Measurements from ENCODE around the gene PCDHGA1.
A peak's percentile ranks its signal among the peaks of the same experiment; 100 is the strongest.
"Not testable (repeated sequence)": the region's sequence is repeated elsewhere in the genome, so short reads cannot be mapped to it uniquely, and the experiment has no call there.

Gene PCDHGA1

DNA sequence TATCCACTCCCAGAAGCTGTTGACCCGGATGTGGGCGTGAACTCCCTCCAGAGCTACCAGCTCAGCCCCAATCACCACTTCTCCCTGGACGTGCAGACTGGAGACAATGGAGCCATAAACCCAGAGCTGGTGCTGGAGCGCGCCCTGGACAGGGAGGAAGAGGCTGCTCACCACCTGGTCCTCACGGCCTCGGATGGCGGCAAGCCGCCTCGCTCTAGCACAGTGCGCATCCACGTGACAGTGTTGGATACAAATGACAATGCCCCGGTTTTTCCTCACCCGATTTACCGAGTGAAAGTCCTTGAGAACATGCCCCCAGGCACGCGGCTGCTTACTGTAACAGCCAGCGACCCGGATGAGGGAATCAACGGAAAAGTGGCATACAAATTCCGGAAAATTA, 63.0 kb downstream of the PCDHGA1 start:
- TF ChIP-seq, protein P1, sequence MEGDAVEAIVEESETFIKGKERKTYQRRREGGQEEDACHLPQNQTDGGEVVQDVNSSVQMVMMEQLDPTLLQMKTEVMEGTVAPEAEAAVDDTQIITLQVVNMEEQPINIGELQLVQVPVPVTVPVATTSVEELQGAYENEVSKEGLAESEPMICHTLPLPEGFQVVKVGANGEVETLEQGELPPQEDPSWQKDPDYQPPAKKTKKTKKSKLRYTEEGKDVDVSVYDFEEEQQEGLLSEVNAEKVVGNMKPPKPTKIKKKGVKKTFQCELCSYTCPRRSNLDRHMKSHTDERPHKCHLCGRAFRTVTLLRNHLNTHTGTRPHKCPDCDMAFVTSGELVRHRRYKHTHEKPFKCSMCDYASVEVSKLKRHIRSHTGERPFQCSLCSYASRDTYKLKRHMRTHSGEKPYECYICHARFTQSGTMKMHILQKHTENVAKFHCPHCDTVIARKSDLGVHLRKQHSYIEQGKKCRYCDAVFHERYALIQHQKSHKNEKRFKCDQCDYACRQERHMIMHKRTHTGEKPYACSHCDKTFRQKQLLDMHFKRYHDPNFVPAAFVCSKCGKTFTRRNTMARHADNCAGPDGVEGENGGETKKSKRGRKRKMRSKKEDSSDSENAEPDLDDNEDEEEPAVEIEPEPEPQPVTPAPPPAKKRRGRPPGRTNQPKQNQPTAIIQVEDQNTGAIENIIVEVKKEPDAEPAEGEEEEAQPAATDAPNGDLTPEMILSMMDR (IDR thresholded peaks at IDR 0.05; ENCODE audit: low read depth, low read length, missing control alignments) = no peak
- DNase-seq (ENCODE audit: extremely low read depth, low read depth) = no peak
- no peak overlapping the region for H3K4me3 ChIP-seq (replicated peaks; ENCODE audit: low read depth, low read length)

DNA sequence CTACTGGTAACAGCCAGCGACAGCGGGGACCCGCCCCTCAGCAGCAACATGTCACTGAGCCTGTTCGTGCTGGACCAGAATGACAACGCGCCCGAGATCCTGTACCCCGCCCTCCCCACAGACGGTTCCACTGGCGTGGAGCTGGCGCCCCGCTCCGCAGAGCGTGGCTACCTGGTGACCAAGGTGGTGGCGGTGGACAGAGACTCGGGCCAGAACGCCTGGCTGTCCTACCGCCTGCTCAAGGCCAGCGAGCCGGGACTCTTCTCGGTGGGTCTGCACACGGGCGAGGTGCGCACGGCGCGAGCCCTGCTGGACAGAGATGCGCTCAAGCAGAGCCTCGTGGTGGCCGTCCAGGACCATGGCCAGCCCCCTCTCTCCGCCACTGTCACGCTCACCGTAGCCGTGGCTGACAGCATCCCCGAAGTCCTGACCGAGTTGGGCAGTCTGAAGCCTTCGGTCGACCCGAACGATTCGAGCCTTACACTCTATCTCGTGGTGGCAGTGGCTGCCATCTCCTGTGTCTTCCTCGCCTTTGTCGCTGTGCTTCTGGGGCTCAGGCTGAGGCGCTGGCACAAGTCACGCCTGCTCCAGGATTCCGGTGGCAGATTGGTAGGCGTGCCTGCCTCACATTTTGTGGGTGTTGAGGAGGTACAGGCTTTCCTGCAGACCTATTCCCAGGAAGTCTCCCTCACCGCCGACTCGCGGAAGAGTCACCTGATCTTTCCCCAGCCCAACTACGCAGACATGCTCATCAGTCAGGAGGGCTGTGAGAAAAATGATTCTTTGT, 64.3 kb downstream of the PCDHGA1 start:
- DNase-seq (ENCODE audit: extremely low read depth, low read depth); H3K4me3 ChIP-seq (replicated peaks; ENCODE audit: low read depth, low read length): not testable (repeated sequence)

DNA sequence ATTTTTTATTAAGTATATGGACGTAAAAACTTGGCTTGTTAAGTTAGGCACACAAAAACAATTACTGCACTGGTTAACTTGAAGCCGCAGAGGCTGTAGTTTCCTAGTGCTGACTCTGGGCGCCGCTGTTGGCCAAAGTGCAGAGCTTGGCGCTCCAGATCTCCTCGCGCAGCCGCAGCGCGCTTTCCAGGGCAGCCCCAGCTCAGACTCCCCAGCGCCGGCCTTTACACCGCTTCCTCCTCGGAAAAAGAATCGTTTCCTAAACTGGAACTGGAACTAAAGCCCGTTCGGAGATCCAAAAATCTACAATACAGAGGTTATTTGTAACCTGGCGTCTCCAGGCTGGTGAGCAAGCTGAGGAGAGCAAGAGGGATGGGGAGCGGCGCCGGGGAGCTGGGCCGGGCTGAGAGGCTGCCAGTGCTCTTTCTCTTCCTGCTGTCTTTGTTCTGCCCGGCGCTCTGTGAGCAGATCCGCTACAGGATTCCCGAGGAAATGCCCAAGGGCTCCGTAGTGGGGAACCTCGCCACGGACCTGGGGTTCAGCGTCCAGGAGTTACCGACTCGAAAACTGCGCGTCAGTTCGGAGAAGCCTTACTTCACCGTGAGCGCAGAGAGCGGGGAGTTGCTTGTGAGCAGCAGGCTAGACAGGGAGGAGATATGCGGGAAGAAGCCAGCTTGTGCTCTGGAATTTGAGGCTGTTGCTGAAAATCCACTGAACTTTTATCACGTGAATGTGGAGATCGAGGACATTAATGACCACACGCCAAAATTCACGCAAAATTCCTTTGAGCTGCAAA, 67.6 kb downstream of the PCDHGA1 start, which contains the start of gene PCDHGB5:
TSS of gene PCDHGB5 (plus strand) at position 192 of the 796 bp plus-strand sequence. CDS start at position 373, 181 bp downstream.
- peak within 1 kb of the TSS; percentile 31 for H3K4me3 ChIP-seq (replicated peaks; ENCODE audit: low read depth, low read length)
- DNase-seq (ENCODE audit: extremely low read depth, low read depth) = not testable (repeated sequence)
- TF ChIP-seq, protein P1 (IDR thresholded peaks at IDR 0.05; ENCODE audit: low read depth, low read length, missing control alignments) = peak; percentile 66

DNA sequence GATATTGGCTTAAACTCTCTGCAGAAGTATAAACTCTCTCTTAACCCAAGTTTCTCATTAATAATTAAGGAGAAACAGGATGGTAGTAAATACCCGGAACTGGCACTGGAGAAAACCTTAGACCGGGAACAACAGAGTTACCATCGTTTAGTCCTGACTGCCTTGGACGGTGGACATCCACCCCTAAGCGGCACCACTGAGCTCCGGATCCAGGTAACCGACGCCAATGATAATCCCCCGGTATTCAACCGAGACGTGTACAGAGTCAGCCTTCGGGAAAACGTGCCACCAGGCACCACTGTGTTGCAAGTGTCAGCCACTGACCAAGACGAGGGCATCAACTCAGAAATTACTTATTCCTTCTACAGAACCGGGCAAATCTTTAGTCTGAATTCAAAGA, 68.3 kb downstream of the PCDHGA1 start:
- DNase-seq (ENCODE audit: extremely low read depth, low read depth) = no peak
- H3K4me3 ChIP-seq (replicated peaks; ENCODE audit: low read depth, low read length) = no peak overlapping the region
- TF ChIP-seq, protein P1 (IDR thresholded peaks at IDR 0.05; ENCODE audit: low read depth, low read length, missing control alignments) = no peak

DNA sequence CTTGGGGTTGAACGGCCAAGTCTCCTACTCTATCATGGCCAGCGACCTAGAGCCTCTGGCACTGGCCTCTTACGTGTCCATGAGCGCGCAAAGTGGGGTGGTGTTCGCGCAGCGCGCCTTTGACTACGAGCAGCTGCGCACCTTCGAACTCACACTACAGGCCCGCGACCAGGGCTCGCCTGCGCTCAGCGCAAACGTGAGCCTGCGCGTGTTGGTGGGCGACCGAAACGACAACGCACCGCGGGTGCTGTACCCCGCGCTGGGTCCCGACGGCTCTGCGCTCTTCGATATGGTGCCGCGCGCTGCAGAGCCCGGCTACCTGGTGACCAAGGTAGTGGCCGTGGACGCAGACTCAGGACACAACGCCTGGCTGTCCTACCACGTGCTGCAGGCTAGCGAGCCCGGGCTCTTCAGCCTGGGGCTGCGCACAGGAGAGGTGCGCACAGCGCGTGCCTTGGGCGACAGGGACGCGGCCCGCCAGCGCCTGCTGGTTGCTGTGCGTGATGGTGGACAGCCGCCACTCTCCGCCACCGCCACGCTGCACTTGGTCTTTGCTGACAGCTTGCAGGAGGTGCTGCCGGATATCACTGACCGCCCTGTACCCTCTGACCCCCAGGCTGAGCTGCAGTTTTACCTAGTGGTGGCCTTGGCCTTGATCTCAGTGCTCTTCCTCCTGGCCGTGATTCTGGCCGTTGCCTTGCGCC, 69.4 kb downstream of the PCDHGA1 start:
- TF ChIP-seq, protein P1 (IDR thresholded peaks at IDR 0.05; ENCODE audit: low read depth, low read length, missing control alignments) = no peak
- H3K4me3 ChIP-seq (replicated peaks; ENCODE audit: low read depth, low read length) = no peak overlapping the region
- DNase-seq (ENCODE audit: extremely low read depth, low read depth) = no peak

DNA sequence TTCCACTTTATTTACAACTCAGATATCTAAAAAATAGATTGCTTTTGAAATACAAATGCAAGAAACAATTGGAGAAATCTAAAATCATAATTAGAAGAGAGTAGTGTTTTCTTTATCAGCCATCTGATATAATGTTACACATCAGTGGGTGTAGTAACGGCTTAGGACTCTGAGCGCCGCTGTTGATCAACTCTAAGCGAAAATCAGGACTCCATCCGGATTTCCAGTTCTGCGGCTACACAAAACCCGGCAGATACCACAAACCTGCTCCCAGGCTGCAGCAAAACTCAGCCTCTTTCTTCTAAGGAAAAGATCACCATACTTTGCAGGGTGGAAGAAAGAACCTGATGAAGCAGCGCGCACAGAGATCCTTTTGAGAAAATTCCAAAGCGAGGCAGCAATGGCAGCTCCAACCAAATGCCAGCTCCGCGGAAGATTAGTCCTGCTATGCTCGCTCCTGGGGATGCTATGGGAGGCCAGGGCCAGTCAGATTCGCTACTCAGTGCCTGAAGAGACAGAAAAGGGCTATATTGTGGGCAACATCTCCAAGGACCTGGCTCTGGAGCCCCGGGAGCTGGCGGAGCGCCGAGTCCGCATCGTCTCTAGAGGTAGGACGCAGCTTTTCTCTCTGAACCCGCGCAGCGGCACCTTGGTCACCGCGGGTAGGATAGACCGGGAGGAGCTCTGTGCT, 72.4 kb downstream of the PCDHGA1 start, which contains the start of gene PCDHGA9:
TSS of gene PCDHGA9 (plus strand) at position 226 of the 691 bp plus-strand sequence. CDS start at position 401, 175 bp downstream.
- TF ChIP-seq, protein P1 (IDR thresholded peaks at IDR 0.05; ENCODE audit: low read depth, low read length, missing control alignments) = peak; percentile 41
- peak within 1 kb of the TSS; percentile 31 for H3K4me3 ChIP-seq (replicated peaks; ENCODE audit: low read depth, low read length)
- DNase-seq (ENCODE audit: extremely low read depth, low read depth) = no peak

Measured in HFF-Myc (cell line).